ENCODE data around the gene FKBP10. TPM values are rescaled to one million over a fixed set of nuclear protein-coding genes. Genes with fewer than 3 reads are reported as not detected.
"Not testable (repeated sequence)": the region's sequence is repeated elsewhere in the genome, so short reads cannot be mapped to it uniquely, and the experiment has no call there.

Gene FKBP10
- total RNA-seq, 2 donors from 2014 or later, result 3.2 TPM

- no peaks in the 10 kb centered on the region for H3K27me3 Mint-ChIP-seq (ENCODE audit: low read depth)
- H3K36me3 Mint-ChIP-seq (ENCODE audit: insufficient read depth in 2 of 2), result peaks cover 2 to 6% of the 10 kb centered on the region in 2 donors
- H3K4me3 Mint-ChIP-seq, result no peak overlapping the region
- no peak for ATAC-seq (replicated peaks in 1 of 2)
- no peaks in the 10 kb centered on the region for H3K9me3 Mint-ChIP-seq
- H3K4me1 Mint-ChIP-seq (ENCODE audit: low read depth), result peaks cover 42% of the 10 kb centered on the region
- no peak overlapping the region for H3K27ac Mint-ChIP-seq
- DNase-seq, result no peak
These were observed 36.6 kb downstream of the FKBP10 start for GRCh38 chr17:41849251-41849990.

GRCh38 chr17:41851382-41851781 is 38.6 kb downstream of the FKBP10 start:
- H3K27me3 Mint-ChIP-seq (ENCODE audit: low read depth); H3K27ac Mint-ChIP-seq; DNase-seq; H3K4me3 Mint-ChIP-seq; H3K9me3 Mint-ChIP-seq; H3K36me3 Mint-ChIP-seq (ENCODE audit: insufficient read depth in 2 of 2); ATAC-seq (replicated peaks in 1 of 2): not testable (repeated sequence)
- peaks cover 42% of the 10 kb centered on the region for H3K4me1 Mint-ChIP-seq (ENCODE audit: low read depth)

- Mint-ChIP-seq H3K9me3 (no peaks in the 10 kb centered on the region), H3K4me1 (ENCODE audit: low read depth) (peaks cover 21% of the 10 kb centered on the region), H3K4me3 (peak overlapping the region in 1 of 2 donors; percentile 20), H3K36me3 (ENCODE audit: insufficient read depth in 2 of 2) (no peaks in the 10 kb centered on the region), H3K27ac (peak overlapping the region; percentile 14), H3K27me3 (ENCODE audit: low read depth) (no peaks in the 10 kb centered on the region)
- DNase-seq, result no peak
- no peak for ATAC-seq (replicated peaks in 1 of 2)
These were observed 47.6 kb downstream of the FKBP10 start for GRCh38 chr17:41860254-41860931.

GRCh38 chr17:41863074-41863848 is 50.5 kb downstream of the FKBP10 start:
- peak; percentile 44 to 46 for ATAC-seq (replicated peaks in 1 of 2)

GRCh38 chr17:41864498-41864835 is 51.7 kb downstream of the FKBP10 start:
- Mint-ChIP-seq H3K9me3 (no peaks in the 10 kb centered on the region), H3K27ac (no peak overlapping the region), H3K27me3 (ENCODE audit: low read depth) (no peaks in the 10 kb centered on the region), H3K4me3 (no peak overlapping the region), H3K36me3 (ENCODE audit: insufficient read depth in 2 of 2) (peaks cover 0 to 5% of the 10 kb centered on the region in 2 donors), H3K4me1 (ENCODE audit: low read depth) (peaks cover 35% of the 10 kb centered on the region)
- ATAC-seq (replicated peaks in 1 of 2) (no peak), DNase-seq (no peak)

More at GRCh38 chr17:41863074-41863848, 50.5 kb downstream of the FKBP10 start:
- H3K27me3 Mint-ChIP-seq (ENCODE audit: low read depth), result no peaks in the 10 kb centered on the region
- no peak overlapping the region for H3K4me3 Mint-ChIP-seq
- H3K27ac Mint-ChIP-seq, result no peak overlapping the region
- H3K9me3 Mint-ChIP-seq, result no peaks in the 10 kb centered on the region
- peaks cover 28% of the 10 kb centered on the region for H3K4me1 Mint-ChIP-seq (ENCODE audit: low read depth)
- DNase-seq, result peak; percentile 54 to 58
- H3K36me3 Mint-ChIP-seq (ENCODE audit: insufficient read depth in 2 of 2), result peaks cover 0 to 5% of the 10 kb centered on the region in 2 donors

- ATAC-seq (replicated peaks in 1 of 2) (peak; percentile 88 to 91), DNase-seq (peak; percentile 91 to 92)
- Mint-ChIP-seq H3K27me3 (ENCODE audit: low read depth) (no peaks in the 10 kb centered on the region), H3K4me3 (no peak within 1 kb of the TSS), H3K9me3 (no peaks in the 10 kb centered on the region), H3K27ac (peak within 1 kb of the TSS; percentile 62), H3K4me1 (ENCODE audit: low read depth) (peaks cover 41% of the 10 kb centered on the region), H3K36me3 (ENCODE audit: insufficient read depth in 2 of 2) (peaks cover 0 to 5% of the 10 kb centered on the region in 2 donors)
These were observed 52.2 kb downstream of the FKBP10 start, which contains the start of gene KLHL11 for GRCh38 chr17:41864836-41865595. Gene KLHL11 (minus strand): TSS chr17:41865423. CDS start chr17:41865370, 53 bp downstream.

- ATAC-seq (replicated peaks in 1 of 2) (no peak), DNase-seq (no peak)
- Mint-ChIP-seq H3K27me3 (ENCODE audit: low read depth) (no peaks in the 10 kb centered on the region), H3K36me3 (ENCODE audit: insufficient read depth in 2 of 2) (peaks cover 0 to 5% of the 10 kb centered on the region in 2 donors), H3K9me3 (no peaks in the 10 kb centered on the region), H3K27ac (peak overlapping the region; percentile 62), H3K4me1 (ENCODE audit: low read depth) (peaks cover 44% of the 10 kb centered on the region), H3K4me3 (no peak overlapping the region)
These were observed 52.7 kb downstream of the FKBP10 start for GRCh38 chr17:41865596-41865893.

GRCh38 chr17:41868568-41868967 is 55.8 kb downstream of the FKBP10 start:
- Mint-ChIP-seq H3K9me3 (no peaks in the 10 kb centered on the region), H3K4me1 (ENCODE audit: low read depth) (peaks cover 42% of the 10 kb centered on the region), H3K4me3 (peak overlapping the region; percentile 52 to 66), H3K36me3 (ENCODE audit: insufficient read depth in 2 of 2) (peaks cover 3 to 18% of the 10 kb centered on the region in 2 donors), H3K27ac (peak overlapping the region; percentile 87), H3K27me3 (ENCODE audit: low read depth) (no peaks in the 10 kb centered on the region)
- ATAC-seq (replicated peaks in 1 of 2), result peak; percentile 1 to 11
- no peak for DNase-seq

GRCh38 chr17:41869426-41869825 is 56.6 kb downstream of the FKBP10 start:
- no peak for DNase-seq
- Mint-ChIP-seq H3K27me3 (ENCODE audit: low read depth) (no peaks in the 10 kb centered on the region), H3K36me3 (ENCODE audit: insufficient read depth in 2 of 2) (peaks cover 3 to 18% of the 10 kb centered on the region in 2 donors), H3K9me3 (no peaks in the 10 kb centered on the region), H3K4me1 (ENCODE audit: low read depth) (peaks cover 42% of the 10 kb centered on the region), H3K27ac (peak overlapping the region; percentile 87), H3K4me3 (peak overlapping the region; percentile 32 to 66)
- ATAC-seq (replicated peaks in 1 of 2), result no peak

GRCh38 chr17:41870097-41870496 is 57.3 kb downstream of the FKBP10 start:
- Mint-ChIP-seq H3K9me3 (no peaks in the 10 kb centered on the region), H3K36me3 (ENCODE audit: insufficient read depth in 2 of 2) (peaks cover 3 to 20% of the 10 kb centered on the region in 2 donors), H3K27ac (peak overlapping the region; percentile 87), H3K4me1 (ENCODE audit: low read depth) (peaks cover 42% of the 10 kb centered on the region), H3K27me3 (ENCODE audit: low read depth) (no peaks in the 10 kb centered on the region), H3K4me3 (peak overlapping the region in 1 of 2 donors; percentile 66)
- no peak for DNase-seq
- ATAC-seq (replicated peaks in 1 of 2), result no peak

GRCh38 chr17:41870627-41871026 is 57.8 kb downstream of the FKBP10 start:
- DNase-seq (no peak), ATAC-seq (replicated peaks in 1 of 2) (peak in 1 of 2 donors; percentile 17)
- no peaks in the 10 kb centered on the region for H3K27me3 Mint-ChIP-seq (ENCODE audit: low read depth)
- H3K4me1 Mint-ChIP-seq (ENCODE audit: low read depth), result peaks cover 39% of the 10 kb centered on the region
- H3K27ac Mint-ChIP-seq, result peak overlapping the region; percentile 84
- H3K36me3 Mint-ChIP-seq (ENCODE audit: insufficient read depth in 2 of 2), result peaks cover 3 to 20% of the 10 kb centered on the region in 2 donors
- H3K4me3 Mint-ChIP-seq, result peak overlapping the region in 1 of 2 donors; percentile 10
- no peaks in the 10 kb centered on the region for H3K9me3 Mint-ChIP-seq

- no peak overlapping the region for H3K27ac Mint-ChIP-seq
- H3K4me3 Mint-ChIP-seq, result no peak overlapping the region
- ATAC-seq (replicated peaks in 1 of 2), result no peak
- no peaks in the 10 kb centered on the region for H3K9me3 Mint-ChIP-seq
- H3K4me1 Mint-ChIP-seq (ENCODE audit: low read depth), result peaks cover 37% of the 10 kb centered on the region
- no peaks in the 10 kb centered on the region for H3K27me3 Mint-ChIP-seq (ENCODE audit: low read depth)
- H3K36me3 Mint-ChIP-seq (ENCODE audit: insufficient read depth in 2 of 2), result peaks cover 3 to 18% of the 10 kb centered on the region in 2 donors
- no peak for DNase-seq
These were observed 59.0 kb downstream of the FKBP10 start for GRCh38 chr17:41871789-41872188.

All from activated T-cell treated with anti-CD3 and anti-CD28 coated beads, Interleukin-2, amount 50 U/mL, for 72 hours (primary cell).